Lung (tissue), 12 donors: ENCODE data around the gene TBK1. TPM values are rescaled to one million over a fixed set of nuclear protein-coding genes. Genes with fewer than 3 reads are reported as not detected.

Source experiments
- ATAC-seq: fragments of 200-7000 bp; cut with Tn5 transposase; one replicate; pipeline ENCODE4 v1.9.1; 2020; ENCODE audit warnings: moderate number of reproducible peaks; ENCODE audit not compliant: insufficient read depth, low FRiP score
- DNase-seq, 3 donors: peaks; one replicate each; pipeline ENCODE4 v3.0.0-alpha.2; 2013 to 2017
- H3K27ac ChIP-seq, 2 donors: one replicate each; pipeline ENCODE4 v1.5.1; 2013; ENCODE audit warnings: mild to moderate bottlenecking in 2 of 2, moderate library complexity in 2 of 2, control low read depth in 1 of 2, inconsistent platforms in 1 of 2, low read depth in 1 of 2, low read length in 1 of 2
- H3K27me3 ChIP-seq, 3 donors: one replicate each; pipeline ENCODE4 v1.5.1; 2013; ENCODE audit warnings: low read length in 2 of 3; ENCODE audit not compliant: control insufficient read depth in 3 of 3, insufficient read depth in 3 of 3
- H3K36me3 ChIP-seq, 4 donors: one replicate each; pipeline ENCODE4 v1.5.1; 2013; ENCODE audit warnings: low read length in 4 of 4, mild to moderate bottlenecking in 1 of 4, moderate library complexity in 1 of 4; ENCODE audit not compliant: control insufficient read depth in 4 of 4, insufficient read depth in 4 of 4
- H3K4me1 ChIP-seq, 5 donors: one replicate each; pipeline ENCODE4 v1.5.1; 2013; ENCODE audit warnings: low read length in 5 of 5, mild to moderate bottlenecking in 2 of 5, moderate library complexity in 1 of 5; ENCODE audit not compliant: control insufficient read depth in 5 of 5, insufficient read depth in 5 of 5
- H3K4me3 ChIP-seq: one replicate; pipeline ENCODE4 v1.5.1; 2013; ENCODE audit warnings: mild to moderate bottlenecking, control low read depth, moderate library complexity
- H3K9ac ChIP-seq, 2 donors: one replicate each; pipeline ENCODE4 v1.5.1; 2013; ENCODE audit warnings: low read length in 2 of 2, control low read depth in 1 of 2; ENCODE audit not compliant: insufficient read depth in 1 of 2
- H3K9me3 ChIP-seq, 4 donors: one replicate each; pipeline ENCODE4 v1.5.1; 2013; ENCODE audit warnings: low read length in 3 of 4, mild to moderate bottlenecking in 1 of 4, moderate library complexity in 1 of 4; ENCODE audit not compliant: control insufficient read depth in 4 of 4, insufficient read depth in 3 of 4
- CTCF ChIP-seq: IDR thresholded peaks from 2 replicates; pipeline ENCODE4 v1.5.1; 2012; ENCODE audit warnings: mild to moderate bottlenecking; ENCODE audit errors: control extremely low read depth, extremely low read depth
- WGBS, 2 donors: extraction: QIAGEN DNeasy Blood & Tissue Kit; methylation state at CpG; one replicate each; pipeline ENCODE4 v1.1.7; 2013; 5-methylcytosine and 5-hydroxymethylcytosine counted together
- polyA plus RNA-seq, 2 donors: library from polyadenylated mRNA; stranded (reverse); fragments of 200-250 nt; gene quantifications; one replicate each; pipeline ENCODE4 v1.2.1, GENCODE V29; 2013
- total RNA-seq, 2 donors: library from RNA; depleted of rRNA in 1 of 2; stranded (reverse); fragments of >200 nt in 1 of 2; gene quantifications; one replicate each; pipeline ENCODE4 v1.2.1, GENCODE V29; 2014 to 2021
- donor health status: control.
- donor health status: control.
- donor health status: Bipolar disorder and iron deficiency.
- donor health status: healthy.
- donor health status: DM: yes; HTN: yes; CAD: no.

TBK1 gene
- total and polyA plus RNA-seq, 4 donors, result 14.5 to 50.1 (median 18.7) TPM

GRCh38 chr12:64473176-64473575, 21.3 kb downstream of the TBK1 start:
- Histone ChIP-seq H3K36me3 (peaks cover 22 to 35% (median 27%) of the 10 kb centered on the region in 4 donors), H3K27ac (no peak overlapping the region), H3K27me3 (no peaks in the 10 kb centered on the region), H3K9ac (no peak overlapping the region), H3K4me3 (no peak overlapping the region), H3K9me3 (peaks cover 0 to 6% (median 0%) of the 10 kb centered on the region in 4 donors), H3K4me1 (peaks cover 0 to 13% (median 0%) of the 10 kb centered on the region in 5 donors)
- TF ChIP-seq CTCF, result no peak
- WGBS, 2 donors, result 91 to 94% methylated on average over 2 of the region's 2 CpGs
- DNase-seq, result no peak
- ATAC-seq, result no peak

GRCh38 chr12:64475518-64475917, 23.6 kb downstream of the TBK1 start:
- no peak overlapping the region for H3K4me3 ChIP-seq
- H3K36me3 ChIP-seq, result peaks cover 12 to 32% (median 27%) of the 10 kb centered on the region in 4 donors
- H3K27me3 ChIP-seq, result no peaks in the 10 kb centered on the region
- WGBS, 2 donors, result 97% methylated on average over 4 of the region's 4 CpGs
- DNase-seq (no peak), ATAC-seq (no peak)
- H3K9me3 ChIP-seq, result peaks cover 0 to 6% (median 0%) of the 10 kb centered on the region in 4 donors
- no peak for TF ChIP-seq CTCF
- H3K4me1 ChIP-seq, result peaks cover 0 to 5% (median 0%) of the 10 kb centered on the region in 5 donors
- H3K9ac ChIP-seq, result no peak overlapping the region
- H3K27ac ChIP-seq, result no peak overlapping the region

GRCh38 chr12:64476844-64477243, 24.9 kb downstream of the TBK1 start:
- no peak for TF ChIP-seq CTCF
- no peak for ATAC-seq
- DNase-seq, result no peak
- Histone ChIP-seq H3K36me3 (peaks cover 8 to 32% (median 25%) of the 10 kb centered on the region in 4 donors), H3K27me3 (no peaks in the 10 kb centered on the region), H3K4me3 (no peak overlapping the region), H3K27ac (no peak overlapping the region), H3K9me3 (peaks cover 0 to 6% (median 0%) of the 10 kb centered on the region in 4 donors), H3K9ac (no peak overlapping the region), H3K4me1 (peaks cover 0 to 3% (median 0%) of the 10 kb centered on the region in 5 donors)
- 97 to 98% methylated on average over 2 of the region's 2 CpGs for WGBS, 2 donors

DNA sequence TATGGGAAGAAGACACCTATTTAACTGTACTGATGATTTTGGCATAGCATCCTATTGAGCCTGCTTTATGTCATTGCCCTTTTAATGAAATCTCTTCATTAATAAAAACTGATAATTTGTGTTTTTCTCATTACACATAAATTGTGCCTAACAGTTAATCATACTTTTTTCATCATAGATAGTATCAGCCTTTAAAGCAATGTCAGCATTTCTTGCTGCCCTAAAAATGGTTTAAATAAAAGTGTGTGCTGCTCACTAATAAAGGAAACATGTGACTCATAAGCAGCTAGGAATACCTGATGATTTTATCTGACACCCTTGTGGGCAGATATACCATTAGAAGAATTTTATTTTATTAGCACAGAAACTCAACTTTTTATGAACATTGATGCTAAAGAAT, 26.7 kb downstream of the TBK1 start:
- peaks cover 7 to 38% (median 26%) of the 10 kb centered on the region in 4 donors for H3K36me3 ChIP-seq
- H3K9me3 ChIP-seq, result peaks cover 0 to 6% (median 0%) of the 10 kb centered on the region in 4 donors
- no peak overlapping the region for H3K4me3 ChIP-seq
- no peak overlapping the region for H3K9ac ChIP-seq
- no peaks in the 10 kb centered on the region for H3K27me3 ChIP-seq
- H3K27ac ChIP-seq, result no peak overlapping the region
- DNase-seq, result no peak
- TF ChIP-seq CTCF, result no peak
- H3K4me1 ChIP-seq, result no peaks in the 10 kb centered on the region
- ATAC-seq, result no peak
